Endothelial cell of umbilical vein (primary cell): ENCODE data around the gene ZNF728. TPM values are rescaled to one million over a fixed set of nuclear protein-coding genes. Genes with fewer than 3 reads are reported as not detected.

Experiments
- Bru-seq: library from RNA; stranded (reverse); fragments of 400-500 nt; gene quantifications from one replicate; lab custom pipeline; 2021; lab: Mats Ljungman, UMichigan
- BruChase-seq, 2 experiments: library from RNA; stranded (reverse); fragments of 400-500 nt; gene quantifications; one replicate each; lab custom pipeline; 2021; lab: Mats Ljungman, UMichigan
- BruUV-seq: library from RNA; stranded (reverse); fragments of 400-500 nt; replicated peaks from 2 replicates; lab custom pipeline; 2021; lab: Mats Ljungman, UMichigan
- CTCF ChIA-PET: fragments of 300-600, 350-600 bp; sonication (Branson Sonifier 250); formaldehyde crosslinking; loops from one replicate; lab custom pipeline; 2021; ENCODE audit warnings: antibody characterized with exemption, inconsistent platforms; lab: Charles Lee
- POLR2A ChIA-PET: fragments of 300-600, 350-600 bp; sonication (Branson Sonifier 250); formaldehyde crosslinking; loops from one replicate; lab custom pipeline; 2021; ENCODE audit warnings: antibody characterized with exemption, inconsistent platforms; lab: Charles Lee
- DNase-seq: peaks from one replicate; pipeline ENCODE4 v3.0.0-alpha.2; 2011; ENCODE audit warnings: low read depth, low spot score
- FAIRE-seq: peaks from 2 replicates; lab custom pipeline; 2011; peaks lifted over from hg19 to GRCh38; lab: Jason Lieb, UNC
- H2AFZ ChIP-seq: 2 replicates; pipeline ENCODE4 v1.6.0; 2012; ENCODE audit warnings: low read depth, low read length, control low read depth, inconsistent platforms
- H3K27ac ChIP-seq: 2 replicates; pipeline ENCODE4 v1.5.1; 2011; ENCODE audit warnings: low read depth, mild to moderate bottlenecking, control low read depth, low read length, moderate library complexity; ENCODE audit not compliant: insufficient read depth
- H3K27me3 ChIP-seq, 2 experiments: 2 replicates each; pipeline versions ENCODE4 v1.6.0 to v1.6.1; 2011; ENCODE audit warnings: low read length in 2 of 2, mixed read lengths in 1 of 2; ENCODE audit not compliant: control insufficient read depth in 2 of 2, insufficient read depth in 2 of 2
- H3K36me3 ChIP-seq, 2 experiments: 2 replicates in 1 of 2; 3 replicates in 1 of 2; pipeline ENCODE4 v1.5.1; 2011; ENCODE audit warnings: low read length in 2 of 2, mild to moderate bottlenecking in 1 of 2, moderate library complexity in 1 of 2; ENCODE audit not compliant: control insufficient read depth in 2 of 2, insufficient read depth in 2 of 2; ENCODE audit errors: extremely low read depth in 1 of 2
- H3K4me1 ChIP-seq: 3 replicates; pipeline ENCODE4 v1.5.1; 2011; ENCODE audit warnings: mild to moderate bottlenecking, low read length; ENCODE audit not compliant: control insufficient read depth, insufficient read depth; ENCODE audit errors: extremely low read depth
- H3K4me2 ChIP-seq: 2 replicates; pipeline ENCODE4 v1.6.1; 2011; ENCODE audit warnings: low read length, control low read depth, mixed read lengths; ENCODE audit not compliant: insufficient read depth
- H3K4me3 ChIP-seq, 3 experiments: fragments of 200-600 bp in 1 of 3; sonication (generic), shearing (Covaris generic) in 1 of 3; replicated peaks in 1 of 3; 2 replicates each; pipeline ENCODE4 v1.5.1; 2011 to 2016; ENCODE audit warnings: control low read depth in 3 of 3, low read length in 3 of 3, mild to moderate bottlenecking in 2 of 3, inconsistent platforms in 1 of 3, low read depth in 1 of 3, moderate library complexity in 1 of 3; ENCODE audit not compliant: insufficient read depth in 1 of 3
- H3K79me2 ChIP-seq: 2 replicates; pipeline ENCODE4 v1.6.0; 2012; ENCODE audit warnings: low read length, inconsistent platforms; ENCODE audit not compliant: control insufficient read depth, insufficient read depth
- H3K9ac ChIP-seq: replicated peaks from 2 replicates; pipeline ENCODE3; 2011; ENCODE audit warnings: low read length, control low read depth; ENCODE audit not compliant: insufficient read depth; ENCODE audit errors: extremely low read depth
- H3K9me1 ChIP-seq: replicated peaks from 3 replicates; pipeline ENCODE4 v1.6.0; 2011; ENCODE audit warnings: mild to moderate bottlenecking, low read length; ENCODE audit not compliant: control insufficient read depth, insufficient read depth; ENCODE audit errors: extremely low read depth
- H3K9me3 ChIP-seq: replicated peaks from 2 replicates; pipeline ENCODE4 v1.5.1; 2012; ENCODE audit warnings: low read length, inconsistent platforms; ENCODE audit not compliant: control insufficient read depth, insufficient read depth
- H4K20me1 ChIP-seq: replicated peaks from 2 replicates; pipeline ENCODE3; 2011; ENCODE audit warnings: mild to moderate bottlenecking, low read length; ENCODE audit not compliant: control insufficient read depth, insufficient read depth; ENCODE audit errors: extremely low read depth
- CTCF ChIP-seq, 2 donors: IDR thresholded peaks; 1 replicate in 1 of 2; 2 replicates in 1 of 2; pipeline ENCODE4 v1.5.1; 2011; ENCODE audit warnings: low read length in 2 of 2, mild to moderate bottlenecking in 2 of 2, moderate library complexity in 2 of 2, control low read depth in 1 of 2, inconsistent platforms in 1 of 2, low read depth in 1 of 2; ENCODE audit not compliant: insufficient read depth in 1 of 2; ENCODE audit errors: extremely low read depth in 1 of 2
- EZH2 ChIP-seq: IDR thresholded peaks from 2 replicates; pipeline ENCODE4 v1.6.1; 2012; ENCODE audit warnings: borderline replicate concordance, low read depth, mild to moderate bottlenecking, moderate library complexity, low read length, inconsistent platforms; ENCODE audit not compliant: severe bottlenecking
- FOS ChIP-seq: IDR thresholded peaks from 2 replicates; pipeline ENCODE4 v1.6.1; 2011; ENCODE audit warnings: mild to moderate bottlenecking, low read length, moderate library complexity, borderline replicate concordance; ENCODE audit not compliant: insufficient read depth
- GATA2 ChIP-seq: IDR thresholded peaks from 2 replicates; pipeline ENCODE4 v1.7.0; 2011; ENCODE audit warnings: low read depth, mild to moderate bottlenecking, moderate library complexity, mixed read lengths, low read length; ENCODE audit not compliant: insufficient read length, insufficient read depth
- JUN ChIP-seq: IDR thresholded peaks from 2 replicates; pipeline ENCODE4 v1.6.1; 2011; ENCODE audit warnings: borderline replicate concordance, low read depth; ENCODE audit not compliant: insufficient read length, insufficient read depth
- MAX ChIP-seq: IDR thresholded peaks from 2 replicates; pipeline ENCODE4 v1.6.1; 2011; ENCODE audit not compliant: insufficient read depth, insufficient read length
- MYC ChIP-seq: IDR thresholded peaks from one replicate; pipeline ENCODE4 v1.6.1; 2011; ENCODE audit warnings: mild to moderate bottlenecking, low read depth, low read length
- POLR2A ChIP-seq: IDR thresholded peaks from 2 replicates; pipeline ENCODE4 v1.6.1; 2012; ENCODE audit warnings: low read depth, mild to moderate bottlenecking, control low read depth, low read length
- POLR2AphosphoS5 ChIP-seq: IDR thresholded peaks from 2 replicates; pipeline ENCODE4 v1.6.1; 2012; ENCODE audit warnings: low read depth, mild to moderate bottlenecking, control low read depth, low read length, moderate library complexity; ENCODE audit not compliant: insufficient read depth
- dilution Hi-C: fragments of 300-500 bp; cut with MboI; formaldehyde crosslinking; loops from one replicate; pipeline ENCODE4 v1.15.0; 2019; ENCODE audit warnings: low sequenced_read_pairs; ENCODE audit not compliant: extremely low pct_ligation_motif_present
- intact Hi-C: fragments of 100-400 bp; cut with micrococcal nuclease; formaldehyde crosslinking; loops from one replicate; pipeline ENCODE4 v1.10.0; 2022
- long read RNA-seq: library from polyadenylated mRNA; stranded (forward); transcript quantifications from one replicate; pipeline ENCODE4 v2.0.0, GENCODE V29; 2021
- polyA minus RNA-seq, 3 experiments: library from RNA; depleted of rRNA, polyadenylated mRNA; stranded (reverse); fragments of >200 nt; gene quantifications; 1 replicate in 1 of 3; 2 replicates in 2 of 3; pipeline ENCODE4 v1.2.3, GENCODE V29; 2011
- polyA plus RNA-seq, 4 experiments: library from polyadenylated mRNA; depleted of rRNA in 3 of 4; stranded (reverse) in 3 of 4; unstranded in 1 of 4; fragments of >200 nt; gene quantifications; 2 replicates each; pipeline versions ENCODE4 v1.2.1 to v1.2.3, GENCODE V29; 2011 to 2012; ENCODE audit warnings: missing spikeins in 1 of 4
- total RNA-seq: library from RNA; stranded (reverse); gene quantifications from 2 replicates; pipeline ENCODE4 v1.2.3, GENCODE V29; 2021

Gene ZNF728
- total RNA-seq (not detected in 2 replicates), polyA plus RNA-seq (not detected in 2 replicates), polyA minus RNA-seq (not detected in 2 replicates), Bru-seq, nascent RNA (not detected), BruChase-seq, experiment 1, labeled RNA remaining after a 6-hour chase (not detected), BruChase-seq, experiment 2, labeled RNA remaining after a 2-hour chase (percentile 4 among the genes with signal in this experiment)
- not detected in 2 replicates for polyA plus RNA-seq (2011; cell fraction: cytosol; rRNA removed)
- polyA plus RNA-seq (2011; cell fraction: nucleus; rRNA removed), result not detected in 2 replicates
- not detected in 2 replicates for polyA plus RNA-seq (2012)
- polyA minus RNA-seq (2011; cell fraction: cytosol; rRNA and poly(A)+ RNA removed), result not detected
- polyA minus RNA-seq (2011; cell fraction: nucleus; rRNA and poly(A)+ RNA removed), result not detected in 2 replicates
- long read RNA-seq, result 0 reads

- Histone ChIP-seq H3K9me3 (peaks cover 3% of the 10 kb centered on the region), H3K4me3 (no peak within 1 kb of the TSS), H3K27ac (no peak within 1 kb of the TSS), H2AFZ (no peak within 1 kb of the TSS), H3K4me2 (no peak within 1 kb of the TSS), H3K36me3 (no peaks in the 10 kb centered on the region), H3K9ac (no peak within 1 kb of the TSS), H3K9me1 (no peaks in the 10 kb centered on the region), H3K4me1 (no peaks in the 10 kb centered on the region), H3K27me3 (no peaks in the 10 kb centered on the region), H4K20me1 (no peaks in the 10 kb centered on the region), H3K79me2 (no peaks in the 10 kb centered on the region)
- no TSS peak for BruUV-seq
- intact Hi-C loops, result no loop called here
- no peak for FAIRE-seq
- CTCF ChIA-PET, result no interaction called here
- TF ChIP-seq CTCF (IDR thresholded peaks at IDR 0.05; ENCODE audit: extremely low read depth in 1 of 2, insufficient read depth in 1 of 2, low read depth in 1 of 2, low read length in 2 of 2), result no peak
- no peak for TF ChIP-seq EZH2
- no peak for TF ChIP-seq POLR2AphosphoS5
- TF ChIP-seq FOS, result no peak
- TF ChIP-seq JUN, result no peak
- no peak for TF ChIP-seq MAX
- TF ChIP-seq POLR2A, result no peak
- TF ChIP-seq GATA2, result no peak
- no peak for TF ChIP-seq MYC
- POLR2A ChIA-PET, result no interaction called here
- dilution Hi-C loops, result no loop called here
- no peak for DNase-seq
These were observed at the start of gene ZNF728 for GRCh38 chr19:23002690-23003422. ZNF728 (minus strand) TSS chr19:23003176; CDS start chr19:23003030, 146 bp downstream.
